Activated naive CD4-positive, alpha-beta T cell treated with anti-CD3 and anti-CD28 coated beads, Interleukin-2, amount 50 U/mL, for 24 hours (primary cell): ENCODE measurements around the gene KRTAP20-2.

Experiments
- H3K27ac Mint-ChIP-seq: one replicate; pipeline ENCODE4 v1.8.0; 2021; ENCODE audit warnings: mild to moderate bottlenecking, mixed read lengths
- H3K27me3 Mint-ChIP-seq: one replicate; pipeline ENCODE4 v1.8.0; 2021; ENCODE audit warnings: mixed read lengths
- H3K36me3 Mint-ChIP-seq: one replicate; pipeline ENCODE4 v1.8.0; 2021; ENCODE audit warnings: mixed read lengths
- H3K4me1 Mint-ChIP-seq: one replicate; pipeline ENCODE4 v1.8.0; 2021; ENCODE audit warnings: mixed read lengths
- H3K4me3 Mint-ChIP-seq: one replicate; pipeline ENCODE4 v1.8.0; 2021; ENCODE audit warnings: mild to moderate bottlenecking, mixed read lengths
- H3K9me3 Mint-ChIP-seq: one replicate; pipeline ENCODE4 v1.8.0; 2021; ENCODE audit warnings: mixed read lengths

The KRTAP20-2 gene

DNA sequence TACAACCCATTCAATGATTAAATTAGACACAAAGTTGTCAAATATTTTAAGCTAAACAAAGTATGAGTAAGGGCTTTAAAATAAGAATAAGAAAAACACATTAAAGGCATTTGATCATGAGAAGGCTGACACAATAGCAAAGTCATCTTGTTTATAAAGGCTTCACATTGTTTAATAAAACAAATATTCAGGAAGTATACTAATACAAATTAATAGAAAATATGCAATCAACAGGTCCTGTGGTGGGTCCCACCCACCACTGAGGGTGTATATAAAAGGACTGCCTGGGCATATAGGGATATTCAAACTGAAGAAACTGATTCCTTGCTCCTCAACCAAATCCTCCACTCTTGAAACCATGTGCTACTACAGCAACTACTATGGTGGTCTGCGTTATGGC is at the start of gene KRTAP20-2:
KRTAP20-2 (plus strand) TSS at position 301 of the 400 bp plus-strand sequence; CDS start at position 359, 58 bp downstream.
- H3K27ac Mint-ChIP-seq = no peak within 1 kb of the TSS
- H3K36me3 Mint-ChIP-seq = no peaks in the 10 kb centered on the region
- no peaks in the 10 kb centered on the region for H3K9me3 Mint-ChIP-seq
- no peak within 1 kb of the TSS for H3K4me3 Mint-ChIP-seq
- H3K27me3 Mint-ChIP-seq = no peaks in the 10 kb centered on the region
- no peaks in the 10 kb centered on the region for H3K4me1 Mint-ChIP-seq

DNA sequence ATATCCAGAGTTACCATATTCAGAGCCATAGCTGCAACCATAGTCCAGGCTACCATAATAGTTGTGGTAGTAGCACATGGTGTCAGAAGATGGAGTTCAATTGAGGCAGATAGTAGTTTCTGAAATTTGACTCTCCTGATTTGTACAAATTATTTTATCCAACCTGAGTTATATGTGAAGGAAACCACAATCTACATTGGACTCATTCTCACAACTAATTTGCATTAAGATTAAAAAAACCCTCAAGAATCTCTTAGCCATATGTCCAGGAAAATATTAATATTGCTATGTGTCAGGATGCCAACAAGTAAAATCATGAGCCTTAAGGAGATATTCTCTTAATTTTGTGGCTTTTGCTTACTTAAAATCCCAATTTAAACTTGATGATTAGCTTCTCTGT is 44.7 kb upstream of the KRTAP20-2 start, which contains the start of gene KRTAP22-2:
KRTAP22-2 (minus strand) TSS at position 101 of the 400 bp plus-strand sequence.
- H3K36me3 Mint-ChIP-seq = no peaks in the 10 kb centered on the region
- H3K27me3 Mint-ChIP-seq = no peaks in the 10 kb centered on the region
- no peak within 1 kb of the TSS for H3K27ac Mint-ChIP-seq
- H3K9me3 Mint-ChIP-seq = no peaks in the 10 kb centered on the region
- no peak within 1 kb of the TSS for H3K4me3 Mint-ChIP-seq
- no peaks in the 10 kb centered on the region for H3K4me1 Mint-ChIP-seq

DNA sequence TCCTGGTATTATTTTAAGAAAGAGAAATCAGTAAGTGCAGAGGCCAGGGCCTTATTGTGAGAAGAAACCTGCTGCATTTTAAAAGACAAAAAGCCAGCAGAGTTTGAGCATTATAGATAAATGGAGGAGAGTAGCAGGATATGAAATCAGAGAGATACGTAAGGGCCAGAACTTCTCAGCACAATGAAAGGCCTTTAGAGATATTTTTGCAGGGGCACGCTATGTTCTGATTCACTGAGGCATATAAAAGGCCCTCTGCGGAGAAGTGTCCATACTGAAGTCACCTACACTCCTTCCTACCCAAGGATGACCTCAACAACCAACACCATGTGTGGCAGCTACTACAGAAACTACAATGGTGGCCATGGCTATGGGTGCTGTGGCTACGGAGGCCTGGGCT is 42.9 kb upstream of the KRTAP20-2 start, which contains the start of gene KRTAP6-3:
KRTAP6-3 (plus strand) TSS at position 301 of the 400 bp plus-strand sequence; CDS start at position 307, 6 bp downstream.
- H3K36me3 Mint-ChIP-seq = no peaks in the 10 kb centered on the region
- no peaks in the 10 kb centered on the region for H3K9me3 Mint-ChIP-seq
- H3K27ac Mint-ChIP-seq = no peak within 1 kb of the TSS
- no peaks in the 10 kb centered on the region for H3K4me1 Mint-ChIP-seq
- no peaks in the 10 kb centered on the region for H3K27me3 Mint-ChIP-seq
- H3K4me3 Mint-ChIP-seq = no peak within 1 kb of the TSS

DNA sequence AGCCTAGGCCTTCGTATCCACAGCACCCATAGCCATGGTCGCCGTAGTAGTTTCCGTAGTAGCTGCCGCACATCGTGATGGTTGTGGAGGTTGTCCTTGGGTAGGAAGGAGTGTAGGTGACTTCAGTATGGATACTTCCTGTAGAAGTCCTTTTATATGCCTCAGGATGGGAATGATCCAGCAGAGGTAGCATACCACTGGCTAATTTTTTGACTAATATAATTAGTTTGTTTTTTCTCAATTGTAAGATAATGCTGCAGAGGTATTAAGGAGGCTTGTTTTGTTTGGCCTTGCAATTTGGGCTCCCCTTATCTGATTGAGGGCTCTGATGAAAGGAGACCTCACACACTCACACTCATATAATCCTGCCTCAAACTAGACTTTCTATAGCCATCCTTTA is 36.2 kb upstream of the KRTAP20-2 start, which contains the start of gene KRTAP6-2:
KRTAP6-2 (minus strand) TSS at position 101 of the 400 bp plus-strand sequence; CDS start at position 73, 28 bp downstream.
- H3K9me3 Mint-ChIP-seq = peaks cover 6% of the 10 kb centered on the region
- no peaks in the 10 kb centered on the region for H3K27me3 Mint-ChIP-seq
- no peak within 1 kb of the TSS for H3K27ac Mint-ChIP-seq
- H3K36me3 Mint-ChIP-seq = no peaks in the 10 kb centered on the region
- H3K4me3 Mint-ChIP-seq = no peak within 1 kb of the TSS
- no peaks in the 10 kb centered on the region for H3K4me1 Mint-ChIP-seq

DNA sequence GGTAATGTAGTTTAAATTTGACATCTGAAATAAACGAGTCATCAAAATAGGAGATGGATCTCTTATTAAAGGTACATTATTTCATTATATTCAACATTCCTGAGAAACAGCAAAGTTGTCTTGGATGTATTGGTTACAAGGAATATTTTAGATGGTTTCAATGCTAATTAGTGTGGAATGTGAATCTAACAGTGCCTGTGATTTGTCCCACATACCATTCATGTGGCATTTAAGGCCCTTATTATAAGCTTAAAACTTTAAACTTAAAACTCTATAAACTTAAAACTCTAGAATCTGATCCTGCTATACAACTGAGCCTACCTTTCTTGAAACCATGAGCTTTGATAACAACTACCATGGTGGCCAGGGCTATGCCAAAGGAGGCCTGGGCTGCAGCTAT is 34.2 kb upstream of the KRTAP20-2 start, which contains the start of gene KRTAP22-1:
KRTAP22-1 (plus strand) TSS at position 301 of the 400 bp plus-strand sequence.
- H3K4me3 Mint-ChIP-seq = no peak within 1 kb of the TSS
- H3K9me3 Mint-ChIP-seq = peaks cover 6% of the 10 kb centered on the region
- no peaks in the 10 kb centered on the region for H3K4me1 Mint-ChIP-seq
- no peak within 1 kb of the TSS for H3K27ac Mint-ChIP-seq
- no peaks in the 10 kb centered on the region for H3K36me3 Mint-ChIP-seq
- H3K27me3 Mint-ChIP-seq = no peaks in the 10 kb centered on the region

DNA sequence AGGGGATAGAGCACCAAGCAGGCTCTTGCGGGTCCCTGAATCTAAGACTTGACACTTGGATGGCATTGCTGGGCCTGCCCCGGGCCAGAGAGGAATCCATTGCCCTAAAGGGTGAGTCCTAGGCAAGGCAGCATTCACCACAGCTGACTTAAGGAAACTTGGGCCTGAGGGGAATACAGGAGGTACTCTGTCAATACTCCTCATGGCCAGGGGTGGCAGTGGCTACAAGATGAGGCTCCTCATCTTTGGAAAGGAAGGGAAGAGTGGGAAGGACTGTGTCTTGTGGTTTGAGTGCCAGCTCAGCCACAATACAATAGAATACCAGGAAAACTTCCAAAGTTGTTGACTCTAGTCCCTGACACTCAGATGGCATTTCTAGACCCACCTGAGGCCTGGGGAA is 29.0 kb upstream of the KRTAP20-2 start:
- Mint-ChIP-seq H3K4me3 (no peak overlapping the region), H3K9me3 (peaks cover 6% of the 10 kb centered on the region), H3K27me3 (peaks cover 2% of the 10 kb centered on the region), H3K36me3 (no peaks in the 10 kb centered on the region), H3K27ac (no peak overlapping the region), H3K4me1 (no peaks in the 10 kb centered on the region)

DNA sequence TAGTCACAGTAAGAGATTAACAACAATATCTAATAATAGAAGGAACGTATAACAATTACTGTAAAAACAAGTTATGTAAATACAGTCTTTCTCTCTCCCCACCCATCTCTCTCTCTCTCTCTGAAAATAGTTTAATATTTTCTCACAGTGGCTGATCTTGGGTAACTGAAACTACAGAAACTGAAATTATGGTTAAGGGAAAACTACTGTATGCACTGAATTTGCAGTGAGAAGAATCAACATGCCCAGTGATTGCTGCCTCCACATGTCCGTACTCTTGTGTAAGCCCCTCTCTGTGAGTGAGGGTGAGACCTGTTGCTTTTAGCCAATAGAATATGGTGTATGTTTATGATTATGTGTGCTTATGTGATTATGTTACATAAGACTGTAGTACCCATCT is 22.9 kb upstream of the KRTAP20-2 start:
- Mint-ChIP-seq H3K9me3 (peaks cover 2% of the 10 kb centered on the region), H3K36me3 (no peaks in the 10 kb centered on the region), H3K4me3 (no peak overlapping the region), H3K27me3 (peaks cover 2% of the 10 kb centered on the region), H3K27ac (no peak overlapping the region), H3K4me1 (no peaks in the 10 kb centered on the region)

DNA sequence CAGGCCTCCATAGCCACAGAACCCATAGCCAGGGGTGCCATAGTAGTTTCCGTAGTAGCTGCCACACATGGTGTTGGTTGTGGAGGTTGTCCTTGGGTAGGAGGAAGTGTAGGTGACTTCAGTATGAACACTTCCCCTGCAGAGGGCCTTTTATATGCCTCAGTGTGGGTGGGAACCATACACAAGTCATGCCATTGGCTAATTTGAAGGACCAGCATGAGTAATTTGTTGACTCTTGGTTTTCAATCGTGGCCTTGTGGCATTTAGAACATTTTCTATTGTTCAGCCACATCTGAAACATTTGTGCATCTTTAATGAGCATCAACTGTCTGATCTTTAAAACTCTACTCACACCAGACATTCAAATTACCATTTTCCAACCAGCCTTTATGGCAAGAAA is 21.2 kb upstream of the KRTAP20-2 start, which contains the start of gene KRTAP6-1:
KRTAP6-1 (minus strand) TSS at position 95 of the 400 bp plus-strand sequence; CDS start at position 69, 26 bp downstream.
- H3K36me3 Mint-ChIP-seq = no peaks in the 10 kb centered on the region
- peaks cover 9% of the 10 kb centered on the region for H3K9me3 Mint-ChIP-seq
- H3K4me1 Mint-ChIP-seq = no peaks in the 10 kb centered on the region
- no peaks in the 10 kb centered on the region for H3K27me3 Mint-ChIP-seq
- no peak within 1 kb of the TSS for H3K4me3 Mint-ChIP-seq
- no peak within 1 kb of the TSS for H3K27ac Mint-ChIP-seq

DNA sequence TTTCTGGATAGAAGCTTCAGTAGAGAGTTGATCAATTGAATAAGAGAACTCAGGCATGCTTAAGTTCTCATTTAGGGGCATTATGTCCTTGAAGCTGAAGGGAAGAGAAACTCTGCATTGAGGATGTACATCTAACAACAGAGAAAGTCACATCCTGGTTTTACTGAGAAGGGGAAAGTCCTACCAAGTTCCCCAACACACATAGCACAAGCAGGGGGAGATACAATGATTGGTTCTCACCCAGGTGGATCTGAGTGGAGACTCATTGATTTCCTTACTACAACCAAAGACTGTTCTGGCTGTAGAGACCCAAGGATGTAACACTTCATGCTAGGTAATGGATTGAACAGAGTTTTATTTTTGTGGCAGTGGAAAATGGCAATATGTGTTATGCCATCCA is 19.8 kb upstream of the KRTAP20-2 start:
- Mint-ChIP-seq H3K36me3 (no peaks in the 10 kb centered on the region), H3K27ac (no peak overlapping the region), H3K4me3 (no peak overlapping the region), H3K27me3 (peaks cover 1% of the 10 kb centered on the region), H3K4me1 (no peaks in the 10 kb centered on the region), H3K9me3 (peaks cover 9% of the 10 kb centered on the region)

DNA sequence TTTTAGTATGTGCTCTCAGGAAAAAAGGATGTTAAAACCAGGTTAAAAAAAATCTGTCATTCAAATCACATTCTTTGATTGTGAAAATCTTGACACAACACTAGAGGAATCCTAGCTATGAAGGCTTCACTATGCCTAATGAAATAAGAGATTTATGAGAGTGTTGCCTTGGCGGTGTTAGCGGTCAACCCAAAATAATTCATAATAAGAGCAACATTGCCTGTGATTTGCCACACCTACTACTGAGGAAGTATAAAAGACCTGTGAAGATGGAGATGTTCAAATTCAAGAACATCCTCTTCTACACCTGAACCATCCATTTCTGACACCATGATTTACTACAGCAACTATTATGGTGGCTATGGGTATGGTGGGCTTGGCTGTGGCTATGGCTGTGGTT is 18.9 kb upstream of the KRTAP20-2 start, which contains the start of gene KRTAP20-1:
KRTAP20-1 (plus strand) TSS at position 301 of the 400 bp plus-strand sequence; CDS start at position 331, 30 bp downstream.
- Mint-ChIP-seq H3K4me3 (no peak within 1 kb of the TSS), H3K4me1 (no peaks in the 10 kb centered on the region), H3K36me3 (no peaks in the 10 kb centered on the region), H3K27me3 (peaks cover 2% of the 10 kb centered on the region), H3K27ac (no peak within 1 kb of the TSS), H3K9me3 (peaks cover 9% of the 10 kb centered on the region)

DNA sequence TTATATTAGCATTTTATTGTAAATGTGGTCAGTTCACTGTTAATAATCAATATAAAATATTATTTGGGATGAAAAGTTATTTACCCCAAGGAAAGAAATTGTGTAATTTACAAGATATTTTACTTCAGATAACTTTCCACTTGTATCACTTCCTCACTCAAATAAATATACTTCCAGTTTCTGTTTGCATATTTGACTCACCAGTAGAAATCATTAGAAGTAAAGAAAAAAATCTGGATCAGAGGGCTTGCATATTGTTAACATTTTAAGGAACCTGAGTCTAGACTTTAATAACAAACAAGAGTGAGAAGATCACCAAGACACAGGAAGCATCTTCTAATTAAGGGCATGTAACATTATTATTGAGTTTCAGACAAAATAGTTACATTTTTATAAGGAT is 14.9 kb upstream of the KRTAP20-2 start:
- Mint-ChIP-seq H3K36me3 (no peaks in the 10 kb centered on the region), H3K4me3 (no peak overlapping the region), H3K27me3 (peaks cover 2% of the 10 kb centered on the region), H3K9me3 (peaks cover 9% of the 10 kb centered on the region), H3K27ac (no peak overlapping the region), H3K4me1 (no peaks in the 10 kb centered on the region)

DNA sequence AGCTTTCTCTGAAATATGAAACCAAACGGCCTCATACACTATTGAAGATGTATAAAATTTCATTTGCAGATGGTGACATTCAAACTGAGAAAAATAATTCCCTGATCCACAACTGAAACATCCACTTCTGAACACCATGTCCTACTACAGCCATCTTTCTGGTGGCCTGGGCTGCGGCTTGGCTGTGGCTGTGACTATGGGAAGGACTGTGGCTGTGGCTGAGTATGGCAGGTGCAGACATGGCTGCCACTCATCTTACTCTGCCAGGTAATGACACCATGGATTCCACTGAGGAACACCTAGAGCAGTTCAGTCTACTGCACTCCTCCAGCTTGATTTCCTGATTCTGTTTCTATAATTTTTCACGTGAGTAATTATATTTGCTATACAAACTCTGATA is 14.5 kb upstream of the KRTAP20-2 start, which contains the start of gene KRTAP20-4:
KRTAP20-4 (plus strand) TSS at position 106 of the 400 bp plus-strand sequence.
- Mint-ChIP-seq H3K27me3 (peaks cover 2% of the 10 kb centered on the region), H3K9me3 (peaks cover 9% of the 10 kb centered on the region), H3K27ac (no peak within 1 kb of the TSS), H3K4me1 (no peaks in the 10 kb centered on the region), H3K4me3 (no peak within 1 kb of the TSS), H3K36me3 (no peaks in the 10 kb centered on the region)

DNA sequence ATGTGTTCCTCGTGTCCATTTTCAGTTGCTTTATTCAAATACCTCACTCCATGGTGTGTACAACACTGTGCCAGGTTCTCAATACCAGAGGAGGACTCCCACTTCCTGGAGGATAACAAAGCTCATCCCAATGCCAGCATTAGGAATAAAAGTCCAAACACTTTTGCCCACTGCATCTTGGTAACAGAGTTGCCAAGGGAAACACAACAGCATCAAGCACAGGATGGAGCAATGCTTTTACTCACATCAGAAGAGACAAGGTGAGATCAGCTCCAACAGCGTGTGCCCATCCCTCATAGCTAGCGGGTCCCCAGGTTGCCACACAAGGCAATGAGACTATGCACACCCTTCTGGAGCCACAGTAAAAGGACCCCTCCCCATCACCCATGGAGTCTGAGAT is 11.6 kb upstream of the KRTAP20-2 start:
- Mint-ChIP-seq H3K36me3 (no peaks in the 10 kb centered on the region), H3K9me3 (peaks cover 4% of the 10 kb centered on the region), H3K27me3 (peaks cover 2% of the 10 kb centered on the region), H3K4me3 (no peak overlapping the region), H3K4me1 (no peaks in the 10 kb centered on the region), H3K27ac (no peak overlapping the region)

DNA sequence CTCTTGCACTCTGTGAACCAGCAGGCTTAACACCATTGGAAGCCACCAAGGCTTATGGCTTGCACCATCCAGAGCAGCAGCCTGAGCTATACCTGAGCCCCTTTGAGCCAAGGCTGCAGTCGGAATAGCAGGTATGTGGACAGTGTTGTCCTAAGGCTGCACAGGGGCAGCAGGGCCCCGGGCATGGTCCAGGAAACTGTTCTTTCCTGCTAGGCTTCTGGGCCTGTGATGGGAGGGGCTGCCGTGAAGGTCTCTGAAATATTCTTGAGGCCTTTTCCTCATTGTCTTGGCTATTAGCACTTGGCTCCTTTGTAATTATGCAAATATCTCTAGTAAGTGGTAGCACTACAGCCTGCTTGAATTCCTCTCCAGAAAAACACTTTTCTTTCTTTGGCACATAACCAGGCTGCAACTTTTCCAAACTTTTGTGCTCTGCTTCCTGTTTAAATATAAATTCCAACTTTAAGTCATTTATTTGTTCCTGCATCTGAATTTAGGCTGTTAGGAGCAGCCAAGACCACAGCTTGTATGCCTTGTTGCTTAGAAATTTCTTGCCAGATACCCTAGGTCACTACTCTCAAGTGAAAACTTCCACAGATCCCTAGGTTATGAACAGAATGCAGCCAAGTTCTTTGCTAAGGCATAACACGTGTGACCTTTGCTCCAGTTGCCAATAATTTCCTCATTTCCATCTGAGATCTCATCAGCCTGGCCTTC is 9.4 kb upstream of the KRTAP20-2 start:
- no peak overlapping the region for H3K4me3 Mint-ChIP-seq
- H3K27ac Mint-ChIP-seq = no peak overlapping the region
- no peaks in the 10 kb centered on the region for H3K27me3 Mint-ChIP-seq
- no peaks in the 10 kb centered on the region for H3K4me1 Mint-ChIP-seq
- H3K9me3 Mint-ChIP-seq = no peaks in the 10 kb centered on the region
- H3K36me3 Mint-ChIP-seq = no peaks in the 10 kb centered on the region

DNA sequence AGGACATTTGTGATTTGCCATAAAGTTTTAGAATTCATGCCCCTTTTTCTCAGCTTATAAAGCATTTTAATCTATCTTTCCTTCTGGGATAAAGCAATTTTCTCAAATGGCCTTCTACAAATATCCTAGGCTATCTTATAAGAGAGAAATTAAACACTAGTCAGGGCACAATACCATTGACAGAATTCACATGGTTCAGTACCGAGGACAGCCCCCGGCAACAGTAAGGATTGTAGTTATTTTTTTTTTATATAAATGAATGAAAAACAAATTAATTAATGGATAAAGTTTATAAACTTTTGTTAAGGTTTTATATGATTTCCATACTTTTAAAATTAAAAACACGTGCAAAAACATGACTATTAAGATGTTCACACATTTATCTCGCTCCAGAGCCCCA is 6.9 kb upstream of the KRTAP20-2 start:
- H3K4me1 Mint-ChIP-seq = no peaks in the 10 kb centered on the region
- no peaks in the 10 kb centered on the region for H3K36me3 Mint-ChIP-seq
- no peaks in the 10 kb centered on the region for H3K27me3 Mint-ChIP-seq
- no peak overlapping the region for H3K4me3 Mint-ChIP-seq
- no peak overlapping the region for H3K27ac Mint-ChIP-seq
- H3K9me3 Mint-ChIP-seq = no peaks in the 10 kb centered on the region

DNA sequence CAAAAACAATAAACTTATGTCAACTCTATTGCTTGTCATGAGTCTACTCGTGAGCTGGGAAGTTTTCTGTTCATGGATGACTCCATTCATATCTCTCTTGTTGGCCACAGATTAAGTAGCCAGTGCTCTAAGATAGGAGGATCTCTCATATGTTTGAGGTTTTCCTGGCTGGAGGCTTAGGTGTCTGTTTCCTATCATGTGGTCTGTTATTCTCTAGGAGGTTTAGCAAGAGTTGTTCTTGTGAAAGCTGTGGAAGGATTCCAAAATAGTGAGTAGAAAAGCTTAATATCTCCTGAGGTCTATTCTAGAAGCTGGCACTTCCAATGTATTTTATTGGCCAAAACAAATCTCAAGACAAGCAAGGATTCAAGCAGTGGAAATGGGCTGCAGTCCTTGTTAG is 5.8 kb upstream of the KRTAP20-2 start:
- Mint-ChIP-seq H3K4me3 (no peak overlapping the region), H3K27ac (no peak overlapping the region), H3K27me3 (no peaks in the 10 kb centered on the region), H3K4me1 (no peaks in the 10 kb centered on the region), H3K36me3 (no peaks in the 10 kb centered on the region), H3K9me3 (no peaks in the 10 kb centered on the region)
